GM08714 (cell line): ENCODE data around the gene TIAL1.
"Not testable (repeated sequence)": the region's sequence is repeated elsewhere in the genome, so short reads cannot be mapped to it uniquely, and the experiment has no call there.

Experiments used
- H3K4me3 ChIP-seq: fragments of 200-500 bp; sonication (Bioruptor generic); 2 replicates; pipeline ENCODE4 v1.5.1; 2014; ENCODE audit warnings: mild to moderate bottlenecking, low read length, inconsistent platforms
- ZNF274 ChIP-seq: IDR thresholded peaks from 2 replicates; pipeline ENCODE4 v1.6.1; 2012; ENCODE audit warnings: mild to moderate bottlenecking, low read depth, low read length

The TIAL1 gene

GRCh38 chr10:119535305-119535704 is 61.5 kb downstream of the TIAL1 start:
- no peak for TF ChIP-seq ZNF274
- H3K4me3 ChIP-seq: no peak overlapping the region

- no peak overlapping the region for H3K4me3 ChIP-seq
- no peak for TF ChIP-seq ZNF274
These were observed 63.3 kb downstream of the TIAL1 start for GRCh38 chr10:119533473-119533872.

GRCh38 chr10:119532791-119533190 is 64.0 kb downstream of the TIAL1 start:
- H3K4me3 ChIP-seq: not testable (repeated sequence)

- not testable (repeated sequence) for H3K4me3 ChIP-seq
These were observed 64.5 kb downstream of the TIAL1 start for GRCh38 chr10:119532251-119532650.

GRCh38 chr10:119531067-119531466 is 65.7 kb downstream of the TIAL1 start:
- no peak for TF ChIP-seq ZNF274
- H3K4me3 ChIP-seq: no peak overlapping the region

GRCh38 chr10:119528663-119529237 is 68.0 kb downstream of the TIAL1 start:
- H3K4me3 ChIP-seq: not testable (repeated sequence)

GRCh38 chr10:119526621-119527592 is 69.9 kb downstream of the TIAL1 start:
- TF ChIP-seq ZNF274: no peak
- no peak overlapping the region for H3K4me3 ChIP-seq

GRCh38 chr10:119526149-119526548 is 70.6 kb downstream of the TIAL1 start:
- no peak for TF ChIP-seq ZNF274

GRCh38 chr10:119525116-119525515 is 71.6 kb downstream of the TIAL1 start:
- TF ChIP-seq ZNF274: no peak
- no peak overlapping the region for H3K4me3 ChIP-seq

More at GRCh38 chr10:119526149-119526548, 70.6 kb downstream of the TIAL1 start:
- H3K4me3 ChIP-seq: no peak overlapping the region

GRCh38 chr10:119524720-119525070 is 72.1 kb downstream of the TIAL1 start:
- no peak for TF ChIP-seq ZNF274
- no peak overlapping the region for H3K4me3 ChIP-seq

- TF ChIP-seq ZNF274: no peak
- H3K4me3 ChIP-seq: no peak overlapping the region
These were observed 72.7 kb downstream of the TIAL1 start for GRCh38 chr10:119523895-119524719.
